Measurements from ENCODE around the gene DYRK1B.
"Not testable (repeated sequence)": the region's sequence is repeated elsewhere in the genome, so short reads cannot be mapped to it uniquely, and the experiment has no call there.

DYRK1B gene

GRCh38 chr19:39833464-39834286, at the start of gene DYRK1B:
Gene DYRK1B, minus strand, starts transcription at chr19:39834162. Its CDS starts 2,295 bp downstream, at chr19:39831867.
- peak; percentile 99 for DNase-seq

- DNase-seq = not testable (repeated sequence)
Observed at GRCh38 chr19:39882645-39883044, 48.7 kb upstream of the DYRK1B start.

- DNase-seq = peak; percentile 56
Observed at GRCh38 chr19:39881495-39882110, 47.6 kb upstream of the DYRK1B start.

- DNase-seq = not testable (repeated sequence)
Observed at GRCh38 chr19:39880241-39880640, 46.3 kb upstream of the DYRK1B start.

GRCh38 chr19:39879796-39880195, 45.8 kb upstream of the DYRK1B start:
- not testable (repeated sequence) for DNase-seq

GRCh38 chr19:39878866-39879265, 44.9 kb upstream of the DYRK1B start:
- DNase-seq = not testable (repeated sequence)

GRCh38 chr19:39878398-39878797, 44.4 kb upstream of the DYRK1B start:
- no peak for DNase-seq

- DNase-seq = not testable (repeated sequence)
Observed at GRCh38 chr19:39877982-39878381, 44.0 kb upstream of the DYRK1B start.

- not testable (repeated sequence) for DNase-seq
Observed at GRCh38 chr19:39877488-39877887, 43.5 kb upstream of the DYRK1B start.

- DNase-seq = not testable (repeated sequence)
Observed at GRCh38 chr19:39876486-39876885, 42.5 kb upstream of the DYRK1B start.

- peak; percentile 50 for DNase-seq
Observed at GRCh38 chr19:39875401-39875864, 41.5 kb upstream of the DYRK1B start.

- no peak for DNase-seq
Observed at GRCh38 chr19:39874404-39874803, 40.4 kb upstream of the DYRK1B start.

GRCh38 chr19:39873385-39873784, 39.4 kb upstream of the DYRK1B start:
- DNase-seq = no peak

GRCh38 chr19:39871886-39872866, 38.2 kb upstream of the DYRK1B start:
- DNase-seq = no peak

- DNase-seq = no peak
Observed at GRCh38 chr19:39871362-39871761, 37.4 kb upstream of the DYRK1B start.

GRCh38 chr19:39870171-39870971, 36.4 kb upstream of the DYRK1B start:
- DNase-seq = peak; percentile 84

GRCh38 chr19:39867952-39868351, 34.0 kb upstream of the DYRK1B start:
- DNase-seq = no peak

GRCh38 chr19:39867133-39867532, 33.2 kb upstream of the DYRK1B start:
- no peak for DNase-seq

- no peak for DNase-seq
Observed at GRCh38 chr19:39865953-39866352, 32.0 kb upstream of the DYRK1B start.

GRCh38 chr19:39865186-39865585, 31.2 kb upstream of the DYRK1B start:
- no peak for DNase-seq

- no peak for DNase-seq
Observed at GRCh38 chr19:39864118-39864517, 30.2 kb upstream of the DYRK1B start.

GRCh38 chr19:39858541-39858940, 24.6 kb upstream of the DYRK1B start:
- peak; percentile 29 for DNase-seq
